ENCODE data around the gene TMEM134.

The TMEM134 gene

DNA sequence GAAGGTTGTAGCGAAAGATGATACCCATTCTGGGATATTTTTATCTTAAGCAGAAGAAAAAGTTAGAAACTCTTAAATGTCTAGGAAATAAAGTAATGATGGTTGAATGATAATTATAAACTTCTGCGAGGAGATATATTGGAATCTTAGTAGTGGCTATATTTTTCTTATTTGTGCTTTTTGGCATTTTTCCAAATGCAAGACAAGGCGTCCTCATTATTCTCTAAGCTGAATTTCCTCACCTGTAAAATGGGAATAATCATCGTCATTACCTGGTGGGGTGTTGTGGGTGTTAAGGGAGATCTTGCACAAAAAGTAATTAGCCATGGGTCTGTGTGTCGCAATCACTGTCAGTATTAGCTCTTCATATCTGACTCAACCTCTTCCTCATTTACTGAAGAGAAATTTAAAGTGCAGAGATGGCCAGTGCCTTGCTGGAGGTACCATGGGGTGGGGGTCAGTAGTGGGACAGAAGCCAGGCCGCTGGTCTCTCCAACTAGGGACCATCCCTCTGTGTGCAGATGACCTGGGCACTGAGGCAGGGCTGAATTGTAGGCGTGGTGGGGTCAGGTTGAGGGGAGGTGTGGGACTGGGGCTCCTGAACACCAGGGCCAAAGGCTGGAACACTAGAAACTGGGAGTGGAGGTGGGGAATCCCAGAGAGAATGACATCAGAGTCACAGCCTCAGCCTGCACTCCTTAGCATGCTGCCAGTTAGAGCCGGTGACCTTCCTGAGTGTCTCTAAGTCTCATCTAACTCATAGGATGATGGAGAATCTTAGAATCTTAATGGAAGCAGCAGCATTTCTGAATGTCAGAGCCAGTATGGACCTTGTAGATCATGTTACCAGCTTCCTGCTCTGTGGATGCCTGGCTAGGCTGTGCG, 32.0 kb upstream of the TMEM134 start:
- DNase-seq (ENCODE audit: low read depth): no peak

DNA sequence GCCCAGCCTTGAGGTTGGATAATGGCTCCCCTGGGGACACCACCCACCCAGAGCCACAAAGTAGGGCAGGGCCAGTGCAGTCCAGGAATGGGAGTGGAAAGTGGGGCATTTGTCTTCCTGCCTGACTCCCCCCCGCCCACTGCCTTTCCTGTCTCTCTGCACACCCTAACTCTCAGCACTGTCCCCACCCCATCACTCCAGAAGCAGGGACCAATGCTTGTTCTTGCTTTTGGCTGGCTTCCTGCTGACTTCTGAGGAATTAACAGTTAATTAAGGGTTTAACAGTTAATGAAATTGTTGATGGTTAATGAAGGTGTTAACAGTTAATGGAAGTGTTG, 31.4 kb upstream of the TMEM134 start:
- no peak for DNase-seq (ENCODE audit: low read depth)

DNA sequence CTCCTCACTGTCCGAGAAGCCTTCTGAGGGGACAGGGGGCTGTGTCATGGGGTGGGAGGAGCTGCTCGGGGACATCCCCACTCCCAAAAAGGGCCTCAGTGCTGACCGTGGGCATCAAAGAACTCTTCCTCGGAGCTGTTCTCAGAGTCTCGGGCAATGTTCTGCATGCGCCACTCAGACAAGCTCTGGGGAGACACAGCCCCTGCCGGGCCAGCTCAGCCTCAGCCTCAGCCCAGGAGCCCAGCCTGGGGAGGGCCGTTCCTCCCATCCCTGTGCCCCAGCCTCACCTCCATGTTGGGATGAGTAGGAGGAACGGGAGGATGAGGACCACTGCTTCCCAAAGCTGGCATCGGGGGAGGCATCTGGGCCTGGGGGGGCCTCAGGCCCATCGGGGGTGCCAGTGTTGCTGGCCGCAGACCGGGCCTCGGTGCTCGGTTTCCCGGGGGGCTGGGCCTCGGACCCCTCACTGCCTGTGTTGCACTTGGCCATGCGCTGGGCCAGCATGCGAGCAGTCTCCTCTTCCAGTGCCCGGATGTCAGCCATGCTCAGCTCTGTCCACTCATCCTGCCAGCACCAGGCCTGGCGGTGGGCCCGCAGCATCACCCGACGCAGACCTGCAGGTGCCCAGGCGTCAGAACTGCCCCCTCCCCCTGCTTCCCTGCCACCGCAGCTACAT, 30.9 kb upstream of the TMEM134 start:
- no peak for DNase-seq (ENCODE audit: low read depth)

GRCh38 chr11:67498544-67498972, 29.5 kb upstream of the TMEM134 start:
- DNase-seq (ENCODE audit: low read depth): no peak

GRCh38 chr11:67497656-67498291, 28.7 kb upstream of the TMEM134 start:
- no peak for DNase-seq (ENCODE audit: low read depth)

GRCh38 chr11:67496113-67496512, 27.1 kb upstream of the TMEM134 start:
- no peak for DNase-seq (ENCODE audit: low read depth)

DNA sequence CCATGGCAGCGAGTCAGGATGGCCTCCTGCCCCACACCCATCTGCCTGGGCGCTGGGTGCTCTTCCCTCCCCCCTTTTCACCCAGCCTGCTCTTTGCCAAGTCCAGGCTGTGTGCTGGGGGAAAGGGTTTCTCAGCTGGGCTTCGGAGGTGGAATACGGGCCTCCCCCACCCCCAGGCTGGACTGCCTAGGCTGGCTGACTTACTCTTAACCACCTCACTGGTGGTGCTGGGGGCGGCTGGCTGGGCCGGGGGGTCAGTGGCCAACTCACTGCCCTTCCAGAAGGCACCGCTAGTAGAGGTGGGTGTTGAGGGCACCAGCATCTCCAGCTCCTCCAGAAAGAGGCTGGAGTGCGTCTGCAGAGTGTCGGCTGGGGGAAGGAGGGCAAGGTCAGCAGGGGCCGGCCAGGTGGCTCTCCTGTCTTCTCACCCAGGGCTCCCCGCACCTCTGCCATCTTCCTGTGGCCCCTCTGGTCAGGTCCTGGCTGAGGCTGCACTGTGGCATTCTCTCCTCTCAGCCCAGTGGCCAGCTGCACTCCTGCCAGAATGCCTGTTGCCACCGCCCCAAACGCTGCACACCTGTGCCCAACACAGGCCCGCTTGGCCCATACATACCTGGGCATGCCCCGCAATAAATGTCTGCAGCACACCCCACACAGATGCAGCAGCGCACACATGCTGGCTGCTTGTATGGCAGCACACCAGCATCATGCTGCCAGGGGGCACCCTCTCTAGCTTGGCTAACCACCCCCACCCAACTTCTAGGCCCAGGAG, 26.4 kb upstream of the TMEM134 start:
- no peak for DNase-seq (ENCODE audit: low read depth)

DNA sequence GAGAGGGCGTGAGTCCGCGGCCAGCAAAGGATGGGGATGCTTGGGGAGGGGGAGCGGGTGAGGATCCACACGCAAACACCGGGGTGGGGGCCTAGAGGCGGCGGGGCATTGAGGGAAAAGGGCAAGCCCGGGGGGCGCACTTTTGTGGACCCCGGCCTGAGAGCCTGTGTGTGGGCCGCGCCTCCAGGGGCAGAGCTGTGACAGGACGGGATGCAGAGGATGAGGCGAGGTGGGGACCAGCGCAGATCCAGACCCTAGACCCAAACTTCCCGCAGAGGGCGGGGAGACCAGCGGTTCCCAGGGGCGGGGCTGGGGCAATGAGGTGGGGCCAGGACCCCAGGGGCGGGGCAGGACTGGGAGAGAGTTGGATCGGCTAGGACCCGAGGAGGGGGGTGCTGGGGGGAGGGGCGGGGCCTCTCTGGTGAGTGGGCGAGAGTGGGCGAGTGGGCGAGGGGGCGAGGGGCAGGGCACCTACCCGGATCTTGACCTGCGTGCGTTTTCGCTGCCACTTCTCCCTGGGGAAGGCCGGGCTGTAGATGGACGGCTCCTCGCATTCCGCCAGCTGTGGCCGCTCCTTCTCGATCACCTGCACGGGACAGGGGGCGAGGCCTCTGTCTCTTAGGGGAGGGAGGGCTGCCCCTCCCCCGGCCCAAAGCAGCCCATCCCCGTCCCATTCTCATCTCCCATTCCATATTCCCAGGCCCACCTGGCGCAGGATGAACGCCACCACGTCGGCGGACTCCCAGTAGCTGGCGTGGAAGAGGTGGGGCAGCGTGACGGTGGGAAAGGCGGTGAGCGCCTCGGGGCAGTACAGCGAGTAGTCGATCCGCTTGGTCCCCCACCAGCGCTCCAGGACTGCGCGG, 25.6 kb upstream of the TMEM134 start:
- no peak for DNase-seq (ENCODE audit: low read depth)

DNA sequence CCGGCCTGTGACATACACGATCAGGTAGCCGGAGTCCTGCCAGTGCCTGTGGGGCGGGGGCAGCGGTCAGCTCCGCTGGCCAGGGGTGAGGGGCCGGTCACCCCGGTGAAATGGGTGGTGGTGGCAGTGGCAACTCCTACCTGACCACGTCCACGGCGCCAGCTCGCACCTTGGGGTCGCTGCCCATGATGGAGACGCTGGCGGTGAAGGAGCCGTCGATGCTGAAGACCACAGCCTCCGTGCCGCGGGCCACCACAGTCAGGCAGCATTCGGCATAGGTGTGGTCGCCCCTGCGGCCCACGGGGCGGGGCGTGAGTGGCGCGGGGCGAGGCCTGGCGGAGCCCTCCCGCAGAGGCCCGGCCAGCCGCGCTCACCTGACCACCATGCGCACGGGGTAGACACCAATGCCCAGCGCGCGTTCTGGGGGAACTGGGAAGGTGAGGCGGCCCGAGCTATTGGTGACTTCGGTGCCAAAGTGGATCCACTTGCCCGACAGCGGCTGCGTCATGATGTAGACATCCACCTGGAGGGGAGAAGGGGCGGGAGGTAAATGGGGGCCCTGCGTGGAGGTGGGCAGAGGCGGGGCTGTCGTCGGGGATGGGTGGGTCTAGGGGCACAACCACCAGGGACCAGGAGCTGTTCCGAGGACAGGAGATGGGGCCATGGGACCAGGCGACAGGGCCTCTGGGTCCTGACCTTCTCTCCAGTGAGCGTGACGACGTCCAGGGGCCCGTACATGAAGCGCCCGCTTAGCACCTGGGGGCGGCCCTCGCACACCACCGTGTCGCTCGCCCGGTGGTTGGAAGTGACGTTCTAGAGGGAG, 24.7 kb upstream of the TMEM134 start:
- no peak for DNase-seq (ENCODE audit: low read depth)

- DNase-seq (ENCODE audit: low read depth): no peak
Measured at GRCh38 chr11:67492801-67493547, 23.9 kb upstream of the TMEM134 start.

DNA sequence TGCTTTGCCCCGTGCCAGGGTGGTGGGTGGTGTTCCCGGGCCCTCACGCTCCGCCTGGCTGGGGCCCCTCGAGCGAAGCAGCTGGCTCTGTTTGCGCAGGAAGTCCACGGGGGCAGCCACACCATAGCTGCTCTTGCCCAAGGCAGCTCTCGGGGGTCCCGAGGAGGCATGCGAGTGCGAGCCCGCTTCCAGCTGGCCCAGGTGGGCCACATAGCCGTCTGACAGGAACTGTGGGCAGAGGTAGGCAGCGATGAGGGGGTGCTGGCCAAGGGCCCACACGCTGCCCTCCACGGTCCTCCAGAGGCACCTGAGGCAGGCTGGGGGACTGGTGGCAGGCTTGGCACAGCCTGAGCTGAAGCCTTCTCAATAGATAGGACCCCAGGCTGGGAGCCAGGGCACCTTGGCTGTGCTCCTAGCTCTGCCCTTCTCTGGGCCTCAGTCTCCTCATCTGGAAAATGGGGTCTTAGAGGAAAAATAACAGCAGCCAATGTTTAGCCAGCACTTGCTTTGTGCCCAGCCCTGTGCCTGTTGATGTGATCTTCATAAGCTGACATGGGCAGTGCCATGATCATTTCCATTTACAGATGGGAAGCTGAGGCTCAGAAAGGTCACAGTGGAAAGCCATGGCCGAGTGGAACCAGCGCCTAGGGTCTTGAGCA, 23.1 kb upstream of the TMEM134 start:
- DNase-seq (ENCODE audit: low read depth): no peak

- DNase-seq (ENCODE audit: low read depth): no peak
Measured at GRCh38 chr11:67491276-67492068, 22.4 kb upstream of the TMEM134 start.

GRCh38 chr11:67490727-67491065, 21.6 kb upstream of the TMEM134 start:
- no peak for DNase-seq (ENCODE audit: low read depth)

DNA sequence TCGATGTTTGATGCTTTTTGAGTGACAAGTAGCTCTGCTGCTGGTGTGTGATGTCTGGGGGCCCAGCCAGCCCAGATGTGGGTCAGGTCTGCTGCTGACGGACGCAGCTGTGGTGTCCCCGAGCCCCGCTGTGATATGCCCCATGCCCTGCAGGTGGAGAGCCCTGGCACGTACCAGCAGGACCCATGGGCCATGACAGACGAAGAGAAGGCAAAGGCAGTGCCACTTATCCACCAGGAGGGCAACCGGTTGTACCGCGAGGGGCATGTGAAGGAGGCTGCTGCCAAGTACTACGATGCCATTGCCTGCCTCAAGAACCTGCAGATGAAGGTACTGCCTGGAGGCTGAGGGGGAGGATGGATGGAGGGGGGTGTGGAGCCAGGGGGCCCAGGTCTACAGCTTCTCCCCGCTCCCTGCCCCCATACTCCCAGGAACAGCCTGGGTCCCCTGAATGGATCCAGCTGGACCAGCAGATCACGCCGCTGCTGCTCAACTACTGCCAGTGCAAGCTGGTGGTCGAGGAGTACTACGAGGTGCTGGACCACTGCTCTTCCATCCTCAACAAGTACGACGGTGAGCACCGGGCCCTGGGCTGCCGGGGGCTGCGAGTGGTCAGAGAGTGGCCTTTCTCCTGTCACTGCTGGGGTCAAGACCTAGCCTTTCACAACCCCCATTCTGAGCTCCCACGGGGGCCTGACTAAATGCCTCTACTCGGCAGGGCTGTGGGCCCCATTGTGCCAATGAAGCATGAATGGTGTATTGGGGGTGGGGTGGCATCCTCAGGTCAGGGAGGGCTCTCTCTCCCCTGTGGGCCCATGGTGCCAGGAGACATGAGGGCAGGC, 21.1 kb upstream of the TMEM134 start:
- no peak for DNase-seq (ENCODE audit: low read depth)

DNA sequence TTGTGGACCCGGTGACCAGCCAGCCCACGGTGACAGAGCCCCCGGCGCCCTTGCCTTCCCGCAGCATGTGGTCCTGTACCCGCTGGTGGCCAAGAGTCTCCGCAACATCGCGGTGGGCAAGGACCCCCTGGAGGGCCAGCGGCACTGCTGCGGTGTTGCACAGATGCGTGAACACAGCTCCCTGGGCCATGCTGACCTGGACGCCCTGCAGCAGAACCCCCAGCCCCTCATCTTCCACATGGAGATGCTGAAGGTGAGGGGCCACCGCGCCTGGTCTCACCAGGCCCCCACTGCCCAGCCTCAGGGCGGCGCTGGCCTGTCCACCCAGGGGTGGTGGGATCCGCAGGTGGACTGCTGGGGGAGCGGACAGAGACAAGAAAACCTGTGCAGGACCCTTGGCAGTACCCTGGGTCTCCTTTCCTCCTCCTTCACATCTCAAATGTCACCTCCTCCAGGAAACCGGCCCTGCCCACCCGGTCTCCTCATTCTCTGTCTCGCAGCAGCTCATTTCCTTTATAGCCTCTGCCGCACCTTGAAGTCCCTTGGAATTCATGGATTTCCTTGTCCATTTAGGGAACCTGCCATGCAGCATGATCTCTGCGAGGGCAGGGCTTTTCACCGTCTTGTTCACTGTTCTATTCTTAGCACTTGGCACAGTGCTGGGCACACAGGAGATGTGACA, 20.3 kb upstream of the TMEM134 start:
- DNase-seq (ENCODE audit: low read depth): no peak

GRCh38 chr11:67486481-67487195, 17.6 kb upstream of the TMEM134 start:
- no peak for DNase-seq (ENCODE audit: low read depth)
